Central memory CD8-positive, alpha-beta T cell (primary cell): ENCODE data around the gene OSBPL10.

Source experiments
- ATAC-seq: fragments of 150-1000 bp; cut with Tn5 transposase; replicated peaks from 2 replicates; pipeline ENCODE4 v1.10.0; 2022; ENCODE audit warnings: mild to moderate bottlenecking, moderate FRiP score, moderate number of reproducible peaks; ENCODE audit not compliant: poor library complexity, severe bottlenecking; ENCODE audit errors: extremely low read depth
- DNase-seq, 2 donors: peaks; one replicate each; pipeline ENCODE4 v3.0.0; 2021; ENCODE audit warnings: low spot score in 2 of 2
- H3K27ac Mint-ChIP-seq: one replicate; pipeline ENCODE4 v1.8.0; 2022; ENCODE audit warnings: low read depth, mild to moderate bottlenecking, moderate library complexity, mixed read lengths
- H3K27me3 Mint-ChIP-seq: one replicate; pipeline ENCODE4 v1.8.0; 2022; ENCODE audit warnings: mixed read lengths
- H3K36me3 Mint-ChIP-seq: one replicate; pipeline ENCODE4 v1.8.0; 2022; ENCODE audit warnings: mild to moderate bottlenecking, moderate library complexity, mixed read lengths; ENCODE audit not compliant: insufficient read depth
- H3K4me1 Mint-ChIP-seq: one replicate; pipeline ENCODE4 v1.8.0; 2022; ENCODE audit warnings: mixed read lengths
- H3K4me3 Mint-ChIP-seq: one replicate; pipeline ENCODE4 v1.8.0; 2022; ENCODE audit warnings: mild to moderate bottlenecking, moderate library complexity, mixed read lengths
- H3K9me3 Mint-ChIP-seq: one replicate; pipeline ENCODE4 v1.8.0; 2022; ENCODE audit warnings: mixed read lengths

Gene OSBPL10

GRCh38 chr3:31707286-31707685, 273.8 kb downstream of the OSBPL10 start:
- Mint-ChIP-seq H3K9me3 (no peaks in the 10 kb centered on the region), H3K27ac (no peak overlapping the region), H3K27me3 (peaks cover 37% of the 10 kb centered on the region), H3K4me1 (no peaks in the 10 kb centered on the region), H3K4me3 (no peak overlapping the region), H3K36me3 (no peaks in the 10 kb centered on the region)
- DNase-seq (no peak), ATAC-seq (no peak)

- H3K9me3 Mint-ChIP-seq: no peaks in the 10 kb centered on the region
- no peak for ATAC-seq
- H3K27me3 Mint-ChIP-seq: peaks cover 52% of the 10 kb centered on the region
- no peaks in the 10 kb centered on the region for H3K4me1 Mint-ChIP-seq
- no peaks in the 10 kb centered on the region for H3K36me3 Mint-ChIP-seq
- no peak for DNase-seq
- H3K4me3 Mint-ChIP-seq: no peak overlapping the region
- H3K27ac Mint-ChIP-seq: no peak overlapping the region
Measured at GRCh38 chr3:31705736-31706135, 275.3 kb downstream of the OSBPL10 start.

- H3K4me1 Mint-ChIP-seq: no peaks in the 10 kb centered on the region
- no peaks in the 10 kb centered on the region for H3K9me3 Mint-ChIP-seq
- ATAC-seq (no peak), DNase-seq (no peak)
- no peaks in the 10 kb centered on the region for H3K36me3 Mint-ChIP-seq
- H3K4me3 Mint-ChIP-seq: no peak overlapping the region
- H3K27me3 Mint-ChIP-seq: peaks cover 57% of the 10 kb centered on the region
- no peak overlapping the region for H3K27ac Mint-ChIP-seq
Measured at GRCh38 chr3:31704591-31705179, 276.4 kb downstream of the OSBPL10 start.

- H3K4me3 Mint-ChIP-seq: no peak overlapping the region
- H3K27ac Mint-ChIP-seq: no peak overlapping the region
- H3K9me3 Mint-ChIP-seq: no peaks in the 10 kb centered on the region
- peaks cover 57% of the 10 kb centered on the region for H3K27me3 Mint-ChIP-seq
- H3K36me3 Mint-ChIP-seq: no peaks in the 10 kb centered on the region
- H3K4me1 Mint-ChIP-seq: no peaks in the 10 kb centered on the region
- ATAC-seq (no peak), DNase-seq (no peak)
Measured at GRCh38 chr3:31704156-31704555, 276.9 kb downstream of the OSBPL10 start.

GRCh38 chr3:31701286-31701685, 279.8 kb downstream of the OSBPL10 start:
- no peak overlapping the region for H3K27ac Mint-ChIP-seq
- no peaks in the 10 kb centered on the region for H3K4me1 Mint-ChIP-seq
- H3K36me3 Mint-ChIP-seq: peaks cover 2% of the 10 kb centered on the region

GRCh38 chr3:31699309-31699953, 281.6 kb downstream of the OSBPL10 start:
- Mint-ChIP-seq H3K36me3 (peaks cover 2% of the 10 kb centered on the region), H3K4me1 (no peaks in the 10 kb centered on the region), H3K27ac (no peak overlapping the region), H3K9me3 (no peaks in the 10 kb centered on the region), H3K27me3 (peaks cover 41% of the 10 kb centered on the region), H3K4me3 (no peak overlapping the region)
- ATAC-seq: no peak
- DNase-seq: no peak

More at GRCh38 chr3:31701286-31701685, 279.8 kb downstream of the OSBPL10 start:
- Mint-ChIP-seq H3K9me3 (no peaks in the 10 kb centered on the region), H3K27me3 (peaks cover 57% of the 10 kb centered on the region), H3K4me3 (no peak overlapping the region)
- DNase-seq: no peak
- no peak for ATAC-seq

GRCh38 chr3:31696815-31697548, 284.1 kb downstream of the OSBPL10 start:
- Mint-ChIP-seq H3K36me3 (peaks cover 2% of the 10 kb centered on the region), H3K4me1 (no peaks in the 10 kb centered on the region), H3K27ac (no peak overlapping the region), H3K4me3 (no peak overlapping the region), H3K9me3 (no peaks in the 10 kb centered on the region), H3K27me3 (peaks cover 17% of the 10 kb centered on the region)
- no peak for DNase-seq
- no peak for ATAC-seq

- Mint-ChIP-seq H3K36me3 (peaks cover 2% of the 10 kb centered on the region), H3K4me1 (no peaks in the 10 kb centered on the region), H3K9me3 (no peaks in the 10 kb centered on the region), H3K27me3 (peaks cover 7% of the 10 kb centered on the region), H3K4me3 (no peak overlapping the region), H3K27ac (no peak overlapping the region)
- no peak for DNase-seq
- ATAC-seq: no peak
Measured at GRCh38 chr3:31696009-31696297, 285.1 kb downstream of the OSBPL10 start.

GRCh38 chr3:31695280-31696008, 285.6 kb downstream of the OSBPL10 start:
- DNase-seq: no peak
- H3K4me1 Mint-ChIP-seq: no peaks in the 10 kb centered on the region
- H3K4me3 Mint-ChIP-seq: no peak overlapping the region
- H3K27me3 Mint-ChIP-seq: peaks cover 2% of the 10 kb centered on the region
- no peak for ATAC-seq
- no peaks in the 10 kb centered on the region for H3K9me3 Mint-ChIP-seq
- H3K36me3 Mint-ChIP-seq: peaks cover 2% of the 10 kb centered on the region
- H3K27ac Mint-ChIP-seq: no peak overlapping the region

- Mint-ChIP-seq H3K4me3 (no peak overlapping the region), H3K9me3 (peaks cover 6% of the 10 kb centered on the region), H3K4me1 (no peaks in the 10 kb centered on the region), H3K27me3 (no peaks in the 10 kb centered on the region), H3K36me3 (peaks cover under 1% of the 10 kb centered on the region), H3K27ac (no peak overlapping the region)
- DNase-seq (no peak), ATAC-seq (no peak)
Measured at GRCh38 chr3:31693346-31693745, 287.7 kb downstream of the OSBPL10 start.

GRCh38 chr3:31692751-31693150, 288.3 kb downstream of the OSBPL10 start:
- no peak for ATAC-seq
- Mint-ChIP-seq H3K27ac (no peak overlapping the region), H3K27me3 (no peaks in the 10 kb centered on the region), H3K9me3 (peaks cover 6% of the 10 kb centered on the region), H3K4me1 (no peaks in the 10 kb centered on the region), H3K36me3 (no peaks in the 10 kb centered on the region), H3K4me3 (no peak overlapping the region)
- DNase-seq: no peak

GRCh38 chr3:31690771-31691170, 290.3 kb downstream of the OSBPL10 start:
- ATAC-seq (no peak), DNase-seq (no peak)
- H3K27me3 Mint-ChIP-seq: peaks cover 4% of the 10 kb centered on the region
- H3K4me3 Mint-ChIP-seq: no peak overlapping the region
- no peaks in the 10 kb centered on the region for H3K4me1 Mint-ChIP-seq
- no peak overlapping the region for H3K27ac Mint-ChIP-seq
- peaks cover 2% of the 10 kb centered on the region for H3K36me3 Mint-ChIP-seq
- peaks cover 6% of the 10 kb centered on the region for H3K9me3 Mint-ChIP-seq
